ENCODE results near the gene UMODL1.

UMODL1 gene

DNA sequence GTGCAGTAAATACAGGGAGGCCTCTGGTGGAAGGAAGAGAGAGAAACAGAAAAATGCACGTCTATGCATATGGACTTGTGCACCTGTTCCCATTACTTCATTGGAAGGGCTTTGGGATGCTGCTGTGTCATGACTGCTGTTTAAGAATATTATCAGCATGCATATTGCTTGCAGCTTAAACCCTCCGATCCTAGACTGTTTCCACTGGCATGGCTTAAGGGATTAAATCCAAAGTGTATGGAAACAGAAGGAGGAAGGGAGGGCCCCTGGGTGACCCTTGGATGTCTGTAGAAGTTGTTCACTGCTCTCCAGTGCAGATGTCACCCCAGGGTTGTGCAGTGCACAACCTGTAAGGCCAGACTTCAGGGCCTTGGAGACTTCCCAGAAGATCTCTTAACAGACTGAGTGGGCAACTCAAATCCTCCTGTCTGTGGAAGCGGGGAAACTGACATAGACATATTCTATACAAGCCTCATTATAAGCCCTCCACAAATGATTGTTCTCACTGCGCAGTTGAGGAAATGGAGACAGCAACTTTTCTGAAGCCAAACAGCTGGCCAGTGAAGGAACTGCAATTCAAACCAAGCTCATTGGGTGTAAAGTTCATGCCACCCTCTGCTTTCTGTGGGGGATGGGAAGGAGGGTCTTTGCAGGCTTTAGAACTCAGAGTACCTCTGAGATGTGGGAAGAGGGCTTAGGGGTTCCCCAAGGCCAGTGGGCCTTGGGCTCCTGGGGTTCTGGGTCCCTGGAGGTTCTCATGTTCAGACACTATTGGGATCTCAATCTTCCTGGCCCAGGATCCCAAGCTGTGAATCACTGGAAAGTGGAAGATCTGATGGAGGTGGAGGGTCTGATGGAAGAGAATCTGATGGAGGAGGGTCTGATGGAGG is 73.8 kb downstream of the UMODL1 start:
- no peak overlapping the region for H3K4me3 ChIP-seq (ENCODE audit: low read depth, low read length)
- TF ChIP-seq, protein P1, sequence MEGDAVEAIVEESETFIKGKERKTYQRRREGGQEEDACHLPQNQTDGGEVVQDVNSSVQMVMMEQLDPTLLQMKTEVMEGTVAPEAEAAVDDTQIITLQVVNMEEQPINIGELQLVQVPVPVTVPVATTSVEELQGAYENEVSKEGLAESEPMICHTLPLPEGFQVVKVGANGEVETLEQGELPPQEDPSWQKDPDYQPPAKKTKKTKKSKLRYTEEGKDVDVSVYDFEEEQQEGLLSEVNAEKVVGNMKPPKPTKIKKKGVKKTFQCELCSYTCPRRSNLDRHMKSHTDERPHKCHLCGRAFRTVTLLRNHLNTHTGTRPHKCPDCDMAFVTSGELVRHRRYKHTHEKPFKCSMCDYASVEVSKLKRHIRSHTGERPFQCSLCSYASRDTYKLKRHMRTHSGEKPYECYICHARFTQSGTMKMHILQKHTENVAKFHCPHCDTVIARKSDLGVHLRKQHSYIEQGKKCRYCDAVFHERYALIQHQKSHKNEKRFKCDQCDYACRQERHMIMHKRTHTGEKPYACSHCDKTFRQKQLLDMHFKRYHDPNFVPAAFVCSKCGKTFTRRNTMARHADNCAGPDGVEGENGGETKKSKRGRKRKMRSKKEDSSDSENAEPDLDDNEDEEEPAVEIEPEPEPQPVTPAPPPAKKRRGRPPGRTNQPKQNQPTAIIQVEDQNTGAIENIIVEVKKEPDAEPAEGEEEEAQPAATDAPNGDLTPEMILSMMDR (IDR thresholded peaks at IDR 0.05; ENCODE audit: low read depth, low read length): no peak

GRCh38 chr21:42145569-42146272 is 74.6 kb downstream of the UMODL1 start:
- TF ChIP-seq, protein P1 (IDR thresholded peaks at IDR 0.05; ENCODE audit: low read depth, low read length): peak; percentile 91
- H3K4me3 ChIP-seq (ENCODE audit: low read depth, low read length): no peak overlapping the region

DNA sequence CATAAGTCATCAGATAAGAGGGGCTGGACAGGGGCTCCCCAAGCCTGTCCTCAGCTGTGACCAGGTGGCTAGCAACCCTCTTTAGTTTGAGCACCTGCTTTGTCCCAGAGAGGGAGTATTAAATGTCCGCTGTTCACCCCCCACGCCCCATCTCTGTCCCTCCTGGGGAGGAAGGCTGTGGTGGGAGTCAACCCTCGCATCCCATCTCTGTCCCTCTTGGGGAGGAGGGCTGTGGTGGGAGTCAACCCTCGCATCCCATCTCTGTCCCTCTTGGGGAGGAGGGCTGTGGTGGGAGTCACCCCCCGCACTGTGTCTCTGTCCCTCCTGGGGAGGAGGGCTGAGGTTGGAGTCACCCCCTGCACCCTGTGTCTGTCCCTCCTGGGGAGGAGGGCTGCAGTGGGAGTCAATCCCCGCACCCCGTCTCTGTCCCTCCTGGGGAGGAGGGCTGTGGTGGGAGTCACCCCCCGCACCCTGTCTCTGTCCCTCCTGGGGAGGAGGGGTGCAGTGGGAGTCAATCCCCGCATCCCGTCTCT is 75.2 kb downstream of the UMODL1 start:
- TF ChIP-seq, protein P1 (IDR thresholded peaks at IDR 0.05; ENCODE audit: low read depth, low read length): no peak

DNA sequence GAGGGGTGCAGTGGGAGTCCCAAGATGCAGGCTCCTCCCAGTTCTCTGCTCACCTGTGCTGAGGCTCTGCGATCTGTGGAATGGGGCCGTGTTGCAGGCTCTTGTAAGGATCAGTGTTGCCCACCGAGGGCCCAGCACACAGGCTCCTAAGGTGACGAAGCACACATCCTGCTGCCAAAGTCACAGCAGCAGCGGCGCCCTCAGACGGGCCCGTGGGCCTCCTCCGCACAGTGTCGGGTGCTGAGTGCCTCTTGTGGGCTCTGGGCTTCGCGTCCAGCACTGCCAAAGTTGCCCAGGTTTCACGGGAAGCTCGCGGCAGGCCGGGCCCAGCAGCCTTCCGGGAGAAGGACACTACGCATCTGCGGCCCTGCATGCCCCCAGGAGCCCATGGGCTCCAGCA is 75.7 kb downstream of the UMODL1 start:
- no peak overlapping the region for H3K4me3 ChIP-seq (ENCODE audit: low read depth, low read length)
- TF ChIP-seq, protein P1 (IDR thresholded peaks at IDR 0.05; ENCODE audit: low read depth, low read length): no peak

More for the DNA sequence above, 75.2 kb downstream of the UMODL1 start:
- no peak overlapping the region for H3K4me3 ChIP-seq (ENCODE audit: low read depth, low read length)

DNA sequence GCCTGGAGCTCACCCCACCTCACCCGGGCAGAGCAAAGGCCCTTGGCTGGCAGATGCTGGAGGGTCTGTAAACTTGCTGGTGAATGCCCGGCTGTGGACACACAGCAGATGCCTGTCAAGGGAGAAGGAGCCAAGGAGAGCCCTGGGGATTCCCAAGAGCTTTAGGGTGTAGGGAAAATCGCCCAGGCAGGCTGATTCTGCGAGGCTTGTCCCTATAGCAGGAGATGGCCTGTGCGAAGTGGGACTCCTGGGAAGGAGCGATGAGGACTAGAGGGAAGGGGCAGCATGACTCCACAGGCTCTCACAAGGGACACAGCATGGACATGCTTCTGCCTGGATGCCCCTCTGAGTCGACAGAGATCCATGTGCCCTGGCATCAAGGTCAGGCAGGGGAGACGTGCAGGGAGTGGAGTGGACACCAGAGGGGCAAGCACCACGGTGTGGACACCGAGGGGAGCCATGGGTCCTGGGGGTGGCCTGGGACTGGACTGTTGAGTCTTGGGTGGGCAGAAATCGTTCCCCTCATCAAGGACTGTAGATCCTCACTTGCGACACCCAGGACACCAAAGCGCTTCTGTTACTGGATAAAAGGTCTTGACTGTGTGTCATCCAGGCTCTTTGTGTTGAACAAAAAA is 76.4 kb downstream of the UMODL1 start:
- TF ChIP-seq, protein P1 (IDR thresholded peaks at IDR 0.05; ENCODE audit: low read depth, low read length): no peak
- no peak overlapping the region for H3K4me3 ChIP-seq (ENCODE audit: low read depth, low read length)

GRCh38 chr21:42148097-42148496 is 77.0 kb downstream of the UMODL1 start:
- H3K4me3 ChIP-seq (ENCODE audit: low read depth, low read length): no peak overlapping the region
- TF ChIP-seq, protein P1 (IDR thresholded peaks at IDR 0.05; ENCODE audit: low read depth, low read length): no peak
